Keratinocyte (primary cell): Measurements from ENCODE around the gene SLCO3A1. TPM values are rescaled to one million over a fixed set of nuclear protein-coding genes. Genes with fewer than 3 reads are reported as not detected.

Source experiments
- DNase-seq: peaks from one replicate; pipeline ENCODE4 v3.0.0-alpha.2; 2011; ENCODE audit warnings: low read depth, missing footprints, low spot score
- FAIRE-seq: peaks from 2 replicates; lab custom pipeline; 2011; peaks lifted over from hg19 to GRCh38; lab: Jason Lieb, UNC
- H2AFZ ChIP-seq: 2 replicates; pipeline ENCODE4 v1.6.0; 2012; ENCODE audit warnings: low read length, control low read depth, inconsistent platforms; ENCODE audit not compliant: control insufficient read depth
- H3K27ac ChIP-seq: 2 replicates; pipeline ENCODE4 v1.5.1; 2011; ENCODE audit warnings: low read length; ENCODE audit not compliant: control insufficient read depth, insufficient read depth
- H3K27me3 ChIP-seq: 3 replicates; pipeline ENCODE4 v1.6.0; 2011; ENCODE audit warnings: low read length; ENCODE audit not compliant: control insufficient read depth, insufficient read depth; ENCODE audit errors: extremely low read depth
- H3K36me3 ChIP-seq, 2 experiments: 2 replicates in 1 of 2; 3 replicates in 1 of 2; pipeline ENCODE4 v1.5.1; 2011; ENCODE audit warnings: low read length in 2 of 2, mild to moderate bottlenecking in 1 of 2; ENCODE audit not compliant: control insufficient read depth in 2 of 2, insufficient read depth in 2 of 2; ENCODE audit errors: extremely low read depth in 1 of 2
- H3K4me1 ChIP-seq: 3 replicates; pipeline ENCODE4 v1.5.1; 2011; ENCODE audit warnings: low read length; ENCODE audit not compliant: control insufficient read depth, insufficient read depth; ENCODE audit errors: extremely low read depth
- H3K4me2 ChIP-seq: 3 replicates; pipeline ENCODE4 v1.6.0; 2011; ENCODE audit warnings: low read depth, low read length; ENCODE audit not compliant: control insufficient read depth, insufficient read depth; ENCODE audit errors: extremely low read depth
- H3K4me3 ChIP-seq, 3 experiments: fragments of 200-600 bp in 1 of 3; sonication (generic) in 1 of 3; 2 replicates in 2 of 3; 3 replicates in 1 of 3; pipeline ENCODE4 v1.5.1; 2011 to 2016; ENCODE audit warnings: low read length in 3 of 3, mild to moderate bottlenecking in 3 of 3, control low read depth in 2 of 3, inconsistent platforms in 1 of 3, low read depth in 1 of 3, mixed read lengths in 1 of 3, mixed run types in 1 of 3, moderate library complexity in 1 of 3; ENCODE audit not compliant: control insufficient read depth in 2 of 3, insufficient read depth in 2 of 3; ENCODE audit errors: extremely low read depth in 1 of 3
- H3K79me2 ChIP-seq: 2 replicates; pipeline ENCODE4 v1.6.0; 2012; ENCODE audit warnings: low read length; ENCODE audit not compliant: control insufficient read depth, insufficient read depth
- H3K9ac ChIP-seq: 3 replicates; pipeline ENCODE4 v1.6.0; 2011; ENCODE audit warnings: low read length; ENCODE audit not compliant: control insufficient read depth, insufficient read depth; ENCODE audit errors: extremely low read depth
- H3K9me1 ChIP-seq: 3 replicates; pipeline ENCODE4 v1.6.0; 2011; ENCODE audit warnings: low read length; ENCODE audit not compliant: control insufficient read depth, insufficient read depth; ENCODE audit errors: extremely low read depth
- H3K9me3 ChIP-seq: 2 replicates; pipeline ENCODE4 v1.5.1; 2012; ENCODE audit warnings: low read depth, low read length; ENCODE audit not compliant: control insufficient read depth
- H4K20me1 ChIP-seq: 3 replicates; pipeline ENCODE4 v1.6.0; 2011; ENCODE audit warnings: low read length; ENCODE audit not compliant: control insufficient read depth, insufficient read depth; ENCODE audit errors: extremely low read depth
- EZH2 ChIP-seq: IDR thresholded peaks from one replicate; pipeline ENCODE4 v1.6.1; 2012; ENCODE audit warnings: inconsistent platforms, mild to moderate bottlenecking, low read length, moderate library complexity
- dilution Hi-C: fragments of 300-500 bp; cut with MboI; formaldehyde crosslinking; loops from one replicate; pipeline ENCODE4 v1.7.0; 2020; ENCODE audit warnings: low sequenced_read_pairs; ENCODE audit not compliant: extremely low pct_ligation_motif_present
- polyA plus RNA-seq, 5 experiments: library from polyadenylated mRNA; depleted of rRNA in 3 of 5; stranded (reverse) in 3 of 5; stranded (forward) in 1 of 5; unstranded in 1 of 5; fragments of >200 nt; gene quantifications; 1 replicate in 1 of 5; 2 replicates in 3 of 5; 3 replicates in 1 of 5; pipeline versions ENCODE4 v1.2.1 to v1.2.3, GENCODE V29; 2011 to 2012; ENCODE audit warnings: missing spikeins in 2 of 5, low read depth in 1 of 5, low replicate concordance in 1 of 5
- TF ChIP-seq, protein P1 (sequence below), 3 experiments: IDR thresholded peaks in 1 of 3; conservative IDR thresholded peaks in 1 of 3; optimal IDR thresholded peaks in 1 of 3; 2 replicates in 2 of 3; 3 replicates in 1 of 3; pipeline versions ENCODE3 to v1.5.1; 2011; ENCODE audit warnings: low read length in 3 of 3, mild to moderate bottlenecking in 3 of 3, moderate library complexity in 2 of 3, control low read depth in 1 of 3, inconsistent platforms in 1 of 3; ENCODE audit not compliant: insufficient read depth in 2 of 3; ENCODE audit errors: extremely low read depth in 1 of 3

Gene SLCO3A1
- polyA plus RNA-seq, 1 donor (not counting 4 experiments of a cell fraction or from before 2014, with no cell fraction given), result 21.3 TPM

DNA sequence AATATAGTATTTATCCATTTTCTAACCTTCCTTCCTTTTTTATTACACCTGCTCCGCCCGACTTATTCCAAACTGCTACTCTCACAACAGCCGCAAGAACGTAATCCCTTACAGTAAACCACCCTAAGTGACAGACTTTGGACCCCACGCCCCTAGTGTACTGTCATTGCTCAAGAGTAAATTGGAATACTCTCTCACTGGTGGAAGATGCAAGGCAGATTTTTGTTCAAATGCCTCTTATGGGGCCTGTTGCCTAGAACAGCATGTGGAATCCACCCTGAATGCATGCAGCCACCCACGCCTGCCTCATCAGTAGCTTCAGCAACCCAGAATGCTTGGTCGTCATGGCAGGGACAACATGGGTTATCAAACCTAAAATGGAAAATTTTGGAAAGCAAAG is 313.9 kb downstream of the SLCO3A1 start:
- no peak overlapping the region for H2AFZ ChIP-seq
- H3K4me2 ChIP-seq, result no peak overlapping the region
- peaks cover 0 to 1% of the 10 kb centered on the region in 2 experiments for H3K36me3 ChIP-seq
- no peaks in the 10 kb centered on the region for H3K4me1 ChIP-seq
- no peak overlapping the region for H3K4me3 ChIP-seq
- H3K9me1 ChIP-seq, result no peaks in the 10 kb centered on the region
- no peaks in the 10 kb centered on the region for H3K79me2 ChIP-seq
- no peaks in the 10 kb centered on the region for H4K20me1 ChIP-seq
- H3K9me3 ChIP-seq, result no peaks in the 10 kb centered on the region
- no peak overlapping the region for H3K27ac ChIP-seq
- H3K27me3 ChIP-seq, result no peaks in the 10 kb centered on the region
- no peak overlapping the region for H3K9ac ChIP-seq
- dilution Hi-C loops, result no loop called here
- FAIRE-seq (no peak), DNase-seq (no peak)
- TF ChIP-seq EZH2, result no peak
- TF ChIP-seq, protein P1, sequence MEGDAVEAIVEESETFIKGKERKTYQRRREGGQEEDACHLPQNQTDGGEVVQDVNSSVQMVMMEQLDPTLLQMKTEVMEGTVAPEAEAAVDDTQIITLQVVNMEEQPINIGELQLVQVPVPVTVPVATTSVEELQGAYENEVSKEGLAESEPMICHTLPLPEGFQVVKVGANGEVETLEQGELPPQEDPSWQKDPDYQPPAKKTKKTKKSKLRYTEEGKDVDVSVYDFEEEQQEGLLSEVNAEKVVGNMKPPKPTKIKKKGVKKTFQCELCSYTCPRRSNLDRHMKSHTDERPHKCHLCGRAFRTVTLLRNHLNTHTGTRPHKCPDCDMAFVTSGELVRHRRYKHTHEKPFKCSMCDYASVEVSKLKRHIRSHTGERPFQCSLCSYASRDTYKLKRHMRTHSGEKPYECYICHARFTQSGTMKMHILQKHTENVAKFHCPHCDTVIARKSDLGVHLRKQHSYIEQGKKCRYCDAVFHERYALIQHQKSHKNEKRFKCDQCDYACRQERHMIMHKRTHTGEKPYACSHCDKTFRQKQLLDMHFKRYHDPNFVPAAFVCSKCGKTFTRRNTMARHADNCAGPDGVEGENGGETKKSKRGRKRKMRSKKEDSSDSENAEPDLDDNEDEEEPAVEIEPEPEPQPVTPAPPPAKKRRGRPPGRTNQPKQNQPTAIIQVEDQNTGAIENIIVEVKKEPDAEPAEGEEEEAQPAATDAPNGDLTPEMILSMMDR (optimal IDR thresholded peaks at IDR 0.05 in 1 of 3, IDR thresholded peaks at IDR 0.05 in 1 of 3, conservative IDR thresholded peaks at IDR 0.05 in 1 of 3; ENCODE audit: extremely low read depth in 1 of 3, insufficient read depth in 2 of 3, low read length in 3 of 3), result no peak

DNA sequence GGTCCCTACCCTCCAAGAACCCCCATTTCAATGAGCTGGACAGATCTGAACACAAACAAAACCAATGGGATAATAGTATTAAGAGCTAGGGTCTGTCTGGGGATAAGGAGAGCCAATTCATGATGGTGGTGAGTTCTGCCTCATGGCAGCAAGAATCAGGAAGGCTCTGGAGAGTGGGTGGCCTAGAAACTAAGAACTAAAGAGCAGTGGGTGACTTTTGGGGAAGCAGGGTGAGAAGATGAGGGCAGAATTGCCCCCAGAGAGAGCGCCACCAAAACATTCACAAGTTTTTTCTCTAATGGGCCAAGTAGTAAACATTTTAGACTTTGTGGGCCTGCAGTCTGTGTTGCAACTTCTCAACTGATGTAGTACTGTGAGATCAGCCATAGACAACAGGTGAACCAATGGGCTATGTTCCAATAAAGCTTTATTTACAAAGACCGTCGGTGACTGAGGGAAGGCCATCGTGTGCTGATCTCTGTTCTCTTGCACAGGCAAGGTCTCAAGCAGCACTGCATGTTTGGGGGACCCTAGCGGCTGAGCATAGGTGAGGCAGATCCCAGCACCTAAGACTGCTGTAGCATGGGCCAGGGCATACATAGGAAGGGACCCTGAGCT is 314.7 kb downstream of the SLCO3A1 start:
- H3K27me3 ChIP-seq, result no peaks in the 10 kb centered on the region
- peaks cover 0 to 1% of the 10 kb centered on the region in 2 experiments for H3K36me3 ChIP-seq
- no peaks in the 10 kb centered on the region for H3K79me2 ChIP-seq
- H3K4me3 ChIP-seq, result no peak overlapping the region
- H3K4me1 ChIP-seq, result no peaks in the 10 kb centered on the region
- no peaks in the 10 kb centered on the region for H4K20me1 ChIP-seq
- H3K9me1 ChIP-seq, result no peaks in the 10 kb centered on the region
- no peaks in the 10 kb centered on the region for H3K9me3 ChIP-seq
- no peak overlapping the region for H2AFZ ChIP-seq
- no peak for TF ChIP-seq EZH2
- TF ChIP-seq, protein P1 (optimal IDR thresholded peaks at IDR 0.05 in 1 of 3, IDR thresholded peaks at IDR 0.05 in 1 of 3, conservative IDR thresholded peaks at IDR 0.05 in 1 of 3; ENCODE audit: extremely low read depth in 1 of 3, insufficient read depth in 2 of 3, low read length in 3 of 3), result no peak
- H3K27ac ChIP-seq, result no peak overlapping the region
- no peak overlapping the region for H3K9ac ChIP-seq
- no peak overlapping the region for H3K4me2 ChIP-seq
- FAIRE-seq (no peak), DNase-seq (no peak)
- dilution Hi-C loops, result no loop called here
